HepG2 (cell line): ENCODE data around the gene ALLC. TPM values are rescaled to one million over a fixed set of nuclear protein-coding genes. Genes with fewer than 3 reads are reported as not detected.

Experiments used
- ATAC-seq: fragments of 200-7000 bp; cut with Tn5 transposase; 3 replicates; pipeline ENCODE4 v1.9.1; 2020; ENCODE audit warnings: mild to moderate bottlenecking, moderate library complexity
- BruUV-seq: library from RNA; stranded (reverse); fragments of 400-500 nt; replicated peaks from 2 replicates; lab custom pipeline; 2021; lab: Mats Ljungman, UMichigan
- CTCF ChIA-PET: fragments of 300-600 bp; formaldehyde crosslinking; extraction: SDS; loops from one replicate; lab custom pipeline; 2021; ENCODE audit warnings: low total read pairs, inconsistent platforms, low intra/inter-chr PET ratio; lab: Yijun Ruan, JAX
- POLR2A ChIA-PET: fragments of 350-600 bp; sonication (Branson Sonifier 250); formaldehyde crosslinking; loops from one replicate; lab custom pipeline; 2020; ENCODE audit warnings: antibody characterized with exemption, inconsistent platforms; lab: Yijun Ruan, JAX
- DNase-seq: peaks from one replicate; pipeline ENCODE4 v3.0.0-alpha.2; 2015; ENCODE audit warnings: low spot score
- FAIRE-seq: peaks from 3 replicates; lab custom pipeline; 2011; peaks lifted over from hg19 to GRCh38; lab: Jason Lieb, UNC
- H2AFZ ChIP-seq: one replicate; pipeline ENCODE4 v1.6.1; 2011; ENCODE audit warnings: low read length, inconsistent platforms
- H3K27ac ChIP-seq: fragments of 300-600 bp; 3 replicates; pipeline ENCODE4 v1.8.0; 2011; ENCODE audit warnings: mixed run types, mild to moderate bottlenecking, mixed read lengths, low read length, inconsistent platforms; ENCODE audit not compliant: insufficient read depth; ENCODE audit errors: extremely low read length
- H3K27me3 ChIP-seq, 2 experiments: fragments of 200-600 bp in 1 of 2; 2 replicates in 1 of 2; 3 replicates in 1 of 2; pipeline versions ENCODE4 v1.6.0 to v1.8.0; 2011; ENCODE audit warnings: low read length in 2 of 2, mild to moderate bottlenecking in 2 of 2, moderate library complexity in 2 of 2, inconsistent platforms in 1 of 2; ENCODE audit not compliant: insufficient read depth in 2 of 2, control insufficient read depth in 1 of 2
- H3K36me3 ChIP-seq, 2 experiments: fragments of 200-600 bp in 1 of 2; replicated peaks in 1 of 2; 2 replicates in 1 of 2; 3 replicates in 1 of 2; pipeline versions ENCODE4 v1.5.1 to v1.8.0; 2011; ENCODE audit warnings: low read length in 2 of 2, inconsistent platforms in 1 of 2; ENCODE audit not compliant: insufficient read depth in 2 of 2, control insufficient read depth in 1 of 2
- H3K4me1 ChIP-seq: 2 replicates; pipeline ENCODE4 v1.5.1; 2012; ENCODE audit warnings: low read length, inconsistent platforms; ENCODE audit not compliant: insufficient read depth
- H3K4me2 ChIP-seq: 2 replicates; pipeline ENCODE4 v1.6.0; 2011; ENCODE audit warnings: low read depth, low read length, inconsistent platforms
- H3K4me3 ChIP-seq, 3 experiments: fragments of 200-600 bp in 1 of 3; sonication (generic), shearing (Covaris generic) in 1 of 3; replicated peaks in 1 of 3; 2 replicates each; pipeline ENCODE4 v1.5.1; 2011 to 2016; ENCODE audit warnings: low read length in 3 of 3, inconsistent platforms in 2 of 3, low read depth in 2 of 3, mild to moderate bottlenecking in 2 of 3, control low read depth in 1 of 3, mixed read lengths in 1 of 3; ENCODE audit not compliant: insufficient read depth in 1 of 3
- H3K79me2 ChIP-seq: one replicate; pipeline ENCODE4 v1.6.1; 2011; ENCODE audit warnings: low read length, inconsistent platforms; ENCODE audit not compliant: insufficient read depth
- H3K9ac ChIP-seq: 2 replicates; pipeline ENCODE4 v1.6.0; 2011; ENCODE audit warnings: mild to moderate bottlenecking, low read depth, low read length, inconsistent platforms; ENCODE audit not compliant: insufficient read depth
- H3K9me3 ChIP-seq: 2 replicates; pipeline ENCODE4 v1.5.1; 2012; ENCODE audit warnings: mild to moderate bottlenecking, low read length
- H4K20me1 ChIP-seq: 2 replicates; pipeline ENCODE4 v1.6.0; 2011; ENCODE audit warnings: inconsistent platforms, mild to moderate bottlenecking, low read length, moderate library complexity; ENCODE audit not compliant: insufficient read depth
- DMTF1 ChIP-seq: sonication (generic); formaldehyde crosslinking; IDR thresholded peaks from 2 replicates; pipeline ENCODE4 v1.4.0; 2020; ENCODE audit warnings: mild to moderate bottlenecking, missing genetic modification reagents
- E2F5 ChIP-seq: sonication (generic); formaldehyde crosslinking; conservative IDR thresholded peaks from 2 replicates; pipeline ENCODE4 v1.4.0; 2020; ENCODE audit warnings: missing genetic modification reagents
- HNF4A ChIP-seq: sonication (generic); formaldehyde crosslinking; IDR thresholded peaks from 2 replicates; pipeline ENCODE4 v1.4.0; 2020; ENCODE audit warnings: missing genetic modification reagents
- MBNL3 ChIP-seq: fragments of 250-450 bp; sonication (Bioruptor Pico); conservative IDR thresholded peaks from 2 replicates; pipeline ENCODE4 v1.8.0; 2022; ENCODE audit warnings: mild to moderate bottlenecking, inconsistent platforms
- PAXIP1 ChIP-seq: sonication (generic); formaldehyde crosslinking; conservative IDR thresholded peaks from 2 replicates; pipeline ENCODE4 v1.4.0; 2020; ENCODE audit warnings: mild to moderate bottlenecking, missing genetic modification reagents, moderate library complexity
- POLR2AphosphoS2 ChIP-seq: IDR thresholded peaks from 2 replicates; pipeline ENCODE4 v1.6.1; 2011; ENCODE audit warnings: low read depth, low read length, improper control_type of control experiment
- SMAD3 ChIP-seq: sonication (generic); formaldehyde crosslinking; IDR thresholded peaks from 2 replicates; pipeline ENCODE4 v1.4.0; 2020; ENCODE audit warnings: missing genetic modification reagents
- SP140L ChIP-seq: sonication (generic); formaldehyde crosslinking; IDR thresholded peaks from 2 replicates; pipeline ENCODE4 v1.4.0; 2020; ENCODE audit warnings: missing genetic modification reagents, borderline replicate concordance
- THAP11 ChIP-seq: IDR thresholded peaks from 2 replicates; pipeline ENCODE4 v1.6.1; 2016; ENCODE audit warnings: missing biosample characterization, missing genetic modification reagents
- ZBTB3 ChIP-seq: sonication (generic); formaldehyde crosslinking; IDR thresholded peaks from 2 replicates; pipeline ENCODE4 v1.4.0; 2020; ENCODE audit warnings: low read depth, mild to moderate bottlenecking, moderate library complexity, missing genetic modification reagents, borderline replicate concordance
- ZEB1 ChIP-seq: IDR thresholded peaks from 2 replicates; pipeline ENCODE4 v1.6.1; 2012; ENCODE audit warnings: mild to moderate bottlenecking, low read depth, inconsistent platforms; ENCODE audit not compliant: insufficient replicate concordance
- ZFP36L2 ChIP-seq: sonication (generic); formaldehyde crosslinking; IDR thresholded peaks from 2 replicates; pipeline ENCODE4 v1.4.0; 2020; ENCODE audit warnings: missing genetic modification reagents
- ZNF143 ChIP-seq: sonication (generic); formaldehyde crosslinking; IDR thresholded peaks from 2 replicates; pipeline ENCODE4 v1.4.0; 2020; ENCODE audit warnings: missing genetic modification reagents
- ZNF232 ChIP-seq: sonication (generic); formaldehyde crosslinking; IDR thresholded peaks from 2 replicates; pipeline ENCODE4 v1.4.0; 2020; ENCODE audit warnings: missing genetic modification reagents, borderline replicate concordance
- ZNF546 ChIP-seq: sonication (generic); formaldehyde crosslinking; conservative IDR thresholded peaks from 2 replicates; pipeline ENCODE4 v1.8.1; 2023; ENCODE audit warnings: mild to moderate bottlenecking, missing genetic modification reagents
- ZNF572 ChIP-seq: sonication (generic); formaldehyde crosslinking; IDR thresholded peaks from 2 replicates; pipeline ENCODE4 v1.5.1; 2020; ENCODE audit warnings: mild to moderate bottlenecking, missing genetic modification reagents
- ZNF576 ChIP-seq: sonication (generic); formaldehyde crosslinking; IDR thresholded peaks from 2 replicates; pipeline ENCODE4 v1.4.0; 2020; ENCODE audit warnings: mild to moderate bottlenecking, missing genetic modification reagents
- ZNF83 ChIP-seq: sonication (generic); formaldehyde crosslinking; IDR thresholded peaks from 2 replicates; pipeline ENCODE4 v1.4.0; 2020; ENCODE audit warnings: missing genetic modification reagents, mild to moderate bottlenecking, borderline replicate concordance
- WGBS: methylation state at CpG from one replicate; pipeline ENCODE4 v1.1.6; 2017; ENCODE audit warnings: low lambda C conversion rate; 5-methylcytosine and 5-hydroxymethylcytosine counted together
- in situ Hi-C: cut with HindIII; loops from 2 replicates; pipeline ENCODE4 v1.10.0; 2017; ENCODE audit warnings: low pct_unique_long_range_greater_than_20kb; ENCODE audit not compliant: extremely low pct_ligation_motif_present
- intact Hi-C: fragments of 100-400 bp; cut with micrococcal nuclease; formaldehyde crosslinking; loops from one replicate; pipeline ENCODE4 v1.10.0; 2022; ENCODE audit not compliant: unreplicated experiment
- polyA plus RNA-seq, 8 experiments: library from polyadenylated mRNA; depleted of rRNA in 3 of 8; stranded (reverse) in 7 of 8; unstranded in 1 of 8; fragments of >200 nt; fragmentation: Illumina TruSeq in 4 of 8; extraction: Trizol in 4 of 8; gene quantifications; 2 replicates each; pipeline versions ENCODE4 v1.2.1 to v1.2.3, GENCODE V29; 2011 to 2016; ENCODE audit warnings: low read depth in 4 of 8, missing spikeins in 1 of 8, mixed read lengths in 1 of 8; ENCODE audit not compliant: insufficient read depth in 1 of 8
- total RNA-seq, 5 experiments: library from RNA; depleted of rRNA; stranded (reverse); fragments of >200 nt; fragmentation: Illumina TruSeq; extraction: Trizol; gene quantifications; 2 replicates each; pipeline ENCODE4 v1.2.3, GENCODE V29; 2016; ENCODE audit warnings: low read depth in 1 of 5

ALLC gene
- total and polyA plus RNA-seq, 2 of the 13 experiments (the other 11 are each of a cell fraction or from before 2014, with no cell fraction given): 0.08 to 0.11 TPM

- no peak for FAIRE-seq
- ATAC-seq: no peak
- Histone ChIP-seq H3K36me3 (no peaks in the 10 kb centered on the region), H2AFZ (no peak overlapping the region), H3K27ac (no peak overlapping the region), H3K79me2 (peaks cover 2% of the 10 kb centered on the region), H3K4me1 (peaks cover 32% of the 10 kb centered on the region), H3K4me3 (no peak overlapping the region), H3K4me2 (no peak overlapping the region), H3K9ac (no peak overlapping the region), H3K9me3 (peaks cover 6% of the 10 kb centered on the region; the same call in 1 of the 2 replicates), H4K20me1 (no peaks in the 10 kb centered on the region), H3K27me3 (peaks cover 2 to 8% of the 10 kb centered on the region in 2 experiments; a peak in 3 of 5 replicates)
- DNase-seq: no peak
- no TSS peak for BruUV-seq
- intact Hi-C loops: no loop called here
- ChIA-PET POLR2A (no interaction called here), CTCF (no interaction called here)
- WGBS: 70% methylated on average over 7 of the region's 9 CpGs
- in situ Hi-C loops: no loop called here
- no peak for TF ChIP-seq ZNF572 (CRISPR knock-in tag)
- TF ChIP-seq POLR2AphosphoS2: no peak
- no peak for TF ChIP-seq HNF4A
- no peak for TF ChIP-seq SMAD3 (CRISPR knock-in tag)
- TF ChIP-seq ZNF546 (CRISPR knock-in tag): no peak
- no peak for TF ChIP-seq ZFP36L2
- TF ChIP-seq ZBTB3: no peak
- no peak for TF ChIP-seq SP140L (CRISPR knock-in tag)
- TF ChIP-seq DMTF1 (CRISPR knock-in tag): no peak
- TF ChIP-seq ZNF576 (CRISPR knock-in tag): no peak
- no peak for TF ChIP-seq THAP11 (CRISPR knock-in tag)
- TF ChIP-seq MBNL3 (CRISPR knock-in tag): no peak
- no peak for TF ChIP-seq ZNF232 (CRISPR knock-in tag)
- TF ChIP-seq ZEB1: no peak
- TF ChIP-seq E2F5 (CRISPR knock-in tag): no peak
- TF ChIP-seq PAXIP1: no peak
- TF ChIP-seq ZNF83: no peak
- no peak for TF ChIP-seq ZNF143 (CRISPR knock-in tag)
These were observed 47.6 kb upstream of the ALLC start for GRCh38 chr2:3610415-3610814.
